GM12891 (cell line): ENCODE results near the gene SLC30A2.

Experiments used
- DNase-seq: peaks from one replicate; pipeline ENCODE4 v3.0.0; 2011; ENCODE audit warnings: low spot score; ENCODE audit not compliant: insufficient read length
- FAIRE-seq: peaks from 2 replicates; lab custom pipeline; 2011; peaks lifted over from hg19 to GRCh38; lab: Jason Lieb, UNC
- PAX5 ChIP-seq: IDR thresholded peaks from 2 replicates; pipeline ENCODE4 v1.6.1; 2011; ENCODE audit warnings: low read length, moderate library complexity, mild to moderate bottlenecking; ENCODE audit not compliant: insufficient read depth, severe bottlenecking
- POLR2A ChIP-seq: IDR thresholded peaks from 2 replicates; pipeline ENCODE4 v1.6.1; 2011; ENCODE audit warnings: low read depth, low read length, control low read depth
- POLR2AphosphoS5 ChIP-seq: IDR thresholded peaks from 2 replicates; pipeline ENCODE4 v1.6.1; 2011; ENCODE audit warnings: low read depth, low read length, control low read depth
- POU2F2 ChIP-seq: IDR thresholded peaks from 2 replicates; pipeline ENCODE4 v1.6.1; 2011; ENCODE audit warnings: low read depth, mild to moderate bottlenecking, control low read depth, low read length, moderate library complexity
- SPI1 ChIP-seq: IDR thresholded peaks from 2 replicates; pipeline ENCODE4 v1.6.1; 2011; ENCODE audit warnings: low read depth, low read length, control low read depth
- TAF1 ChIP-seq: IDR thresholded peaks from 2 replicates; pipeline ENCODE4 v1.6.1; 2011; ENCODE audit warnings: low read depth, low read length, control low read depth

Gene SLC30A2

DNA sequence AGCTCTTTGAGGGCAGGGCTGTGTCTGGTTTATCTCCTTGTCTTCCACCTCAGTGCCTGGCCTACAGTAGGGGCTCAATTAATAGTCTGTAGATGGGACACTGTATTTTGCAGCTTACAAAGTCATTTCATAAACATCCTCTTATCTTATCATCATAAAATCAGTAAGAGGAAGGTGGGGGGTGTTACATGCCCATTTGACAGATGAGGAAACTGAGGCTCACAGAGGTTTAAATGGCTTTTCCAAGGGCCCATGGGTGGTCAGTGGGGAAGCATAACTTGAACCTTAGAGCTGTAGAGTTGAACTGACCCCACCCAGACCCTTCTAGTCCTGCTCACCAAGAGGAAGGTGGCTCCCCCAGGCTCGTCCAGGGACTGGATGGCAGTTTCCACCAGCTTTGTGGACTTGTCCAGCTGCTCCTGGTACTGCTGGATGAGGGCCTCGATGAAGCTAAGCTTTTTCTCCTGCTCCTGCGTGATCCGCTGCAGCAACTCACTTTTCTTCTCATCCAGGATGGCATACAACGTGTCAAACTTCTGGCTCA is 12.2 kb upstream of the SLC30A2 start:
- TF ChIP-seq POLR2A (no peak), PAX5 (no peak), POLR2AphosphoS5 (no peak), POU2F2 (no peak), SPI1 (no peak), TAF1 (no peak)
- no peak for DNase-seq
- no peak for FAIRE-seq

DNA sequence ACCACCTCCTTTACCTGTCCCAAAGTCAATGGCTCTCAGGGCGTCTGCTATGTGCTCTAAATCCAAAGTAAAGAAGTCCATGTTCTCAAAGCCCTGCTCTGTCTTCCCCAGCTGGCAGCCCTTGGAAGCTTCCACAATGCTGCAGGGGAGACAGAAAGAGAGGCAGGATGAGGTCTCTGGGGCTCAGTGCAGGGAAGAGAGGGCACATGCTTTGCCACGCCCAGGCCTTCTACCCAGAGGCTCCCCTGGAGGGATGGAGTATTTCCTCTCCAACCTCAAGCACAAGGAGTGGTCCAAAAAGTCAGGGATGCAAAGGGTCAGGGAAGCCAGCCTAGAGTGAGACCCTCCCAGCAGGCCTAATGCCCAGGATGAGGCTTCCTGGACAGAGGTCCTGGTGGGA is 11.3 kb upstream of the SLC30A2 start:
- DNase-seq = no peak
- no peak for FAIRE-seq
- TF ChIP-seq POLR2A (no peak), SPI1 (no peak), POLR2AphosphoS5 (no peak), POU2F2 (no peak), PAX5 (no peak), TAF1 (no peak)

DNA sequence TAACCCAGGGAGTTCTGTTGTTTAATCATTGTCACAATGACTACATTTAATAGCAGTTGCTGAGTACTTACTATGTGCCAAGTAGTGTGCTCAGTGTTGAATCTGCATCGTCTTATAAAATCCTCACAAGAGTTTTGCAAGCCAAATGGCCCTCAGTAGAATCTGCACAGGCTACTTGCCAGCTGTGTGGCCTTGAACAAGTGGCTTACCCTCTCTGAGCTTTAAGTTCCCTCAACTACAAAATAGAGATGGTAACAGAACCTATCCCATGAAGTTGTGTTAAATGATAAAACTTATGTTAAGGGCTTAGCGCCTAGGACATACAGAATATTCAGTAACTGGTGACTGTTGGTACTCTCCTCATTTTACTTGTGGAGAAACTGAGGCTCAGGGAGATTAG is 9.1 kb upstream of the SLC30A2 start:
- DNase-seq (no peak), FAIRE-seq (no peak)

DNA sequence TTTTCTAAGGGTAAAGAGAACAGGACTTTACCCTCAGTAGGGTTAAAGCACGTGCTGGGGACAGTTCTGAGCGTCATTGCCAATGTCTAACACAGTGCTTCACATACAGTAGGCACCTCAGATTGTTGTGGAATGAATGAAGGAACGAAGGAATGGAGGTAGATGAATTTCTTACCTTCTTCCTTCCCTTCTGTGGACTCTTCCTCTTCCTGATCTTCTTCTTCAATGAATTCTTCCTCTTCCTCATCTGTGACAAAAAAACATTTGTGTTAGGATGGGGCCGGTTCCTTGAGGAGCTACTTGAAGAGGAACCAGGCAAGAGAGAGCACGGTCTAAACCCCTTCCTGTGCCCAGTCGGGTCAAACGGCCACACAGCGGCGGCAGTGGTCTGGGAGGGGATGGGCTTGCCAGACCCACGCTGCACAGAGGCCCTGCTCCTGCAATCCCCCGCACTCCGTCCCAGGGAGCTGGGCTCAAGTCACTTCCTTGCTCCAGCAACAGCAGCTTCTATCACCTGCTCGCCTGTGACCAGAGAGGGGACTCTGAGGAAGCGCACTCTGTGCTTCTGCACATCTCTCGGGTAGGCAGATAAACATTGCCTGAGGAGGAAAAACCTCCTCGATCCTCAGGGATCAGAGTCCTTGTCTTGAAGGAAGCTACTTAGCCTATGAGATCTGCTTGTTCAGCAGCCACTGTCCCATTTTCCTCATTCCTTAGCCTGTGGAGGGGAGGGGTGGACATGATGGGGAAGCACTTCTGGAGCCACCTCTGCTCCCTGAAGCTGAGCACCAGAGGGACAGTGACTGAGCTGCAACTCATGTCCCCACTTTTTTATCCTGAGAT is 8.0 kb upstream of the SLC30A2 start:
- no peak for DNase-seq
- no peak for FAIRE-seq
- no peak for TF ChIP-seq POLR2AphosphoS5
- no peak for TF ChIP-seq PAX5
- no peak for TF ChIP-seq POLR2A
- no peak for TF ChIP-seq SPI1
- TF ChIP-seq TAF1 = no peak
- no peak for TF ChIP-seq POU2F2

More for the DNA sequence above, 9.1 kb upstream of the SLC30A2 start:
- TF ChIP-seq POU2F2 (no peak), SPI1 (no peak)

DNA sequence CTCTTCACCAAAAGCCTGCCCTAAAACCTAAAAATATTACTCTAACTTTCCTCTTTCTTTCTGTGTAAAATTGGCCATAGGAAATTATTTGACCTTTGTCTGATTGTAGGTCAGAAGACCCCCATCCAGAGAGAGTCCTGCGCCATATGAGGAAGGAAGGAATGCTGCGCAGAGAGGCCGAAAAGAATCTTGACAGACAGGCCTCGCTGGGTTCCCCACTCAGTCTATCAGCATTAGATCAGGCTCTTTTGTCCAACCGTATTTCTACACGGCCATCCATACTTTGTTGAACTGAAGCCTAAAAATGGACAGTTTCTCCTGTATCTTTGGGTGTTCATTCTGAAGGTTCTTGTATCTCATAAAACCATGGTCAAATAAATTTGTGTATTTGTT is 4.3 kb upstream of the SLC30A2 start:
- TF ChIP-seq POLR2AphosphoS5 (no peak), TAF1 (no peak), POU2F2 (no peak), PAX5 (no peak), SPI1 (no peak)
- FAIRE-seq = no peak
- DNase-seq = no peak

DNA sequence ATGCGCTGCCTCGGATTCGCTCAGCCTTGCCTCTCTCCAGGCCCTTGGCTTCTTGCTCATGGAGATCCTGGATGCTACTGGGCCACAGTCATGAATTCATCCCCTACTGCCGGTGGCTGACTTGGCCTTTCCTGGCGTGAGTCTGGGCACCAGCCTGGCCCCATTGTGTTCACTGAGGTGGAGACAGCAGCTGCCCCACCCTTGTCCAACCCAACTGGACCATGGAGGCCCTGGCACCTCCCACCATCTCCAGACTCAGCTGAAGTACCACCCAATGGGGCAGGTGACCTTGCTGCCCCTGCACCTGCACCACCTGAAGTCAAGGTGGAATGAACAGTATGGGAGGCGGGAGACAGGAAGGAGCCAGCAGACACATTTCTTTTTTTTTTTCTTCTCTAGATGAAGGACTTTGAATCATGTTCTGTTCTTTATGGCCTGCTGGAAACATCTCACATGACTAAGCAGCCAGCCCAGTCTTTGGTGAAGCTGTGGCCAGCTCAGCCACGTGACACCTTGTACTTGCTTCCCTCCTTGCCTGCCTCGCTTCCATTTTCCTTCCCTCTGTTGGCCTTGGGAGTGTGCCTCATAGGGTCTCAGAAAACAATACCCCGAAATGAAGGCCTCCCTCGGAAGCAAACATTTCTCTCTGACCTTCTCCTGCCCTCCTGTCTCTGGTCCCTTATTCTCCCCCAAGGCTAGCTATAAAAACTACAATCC is 3.8 kb upstream of the SLC30A2 start:
- no peak for FAIRE-seq

DNA sequence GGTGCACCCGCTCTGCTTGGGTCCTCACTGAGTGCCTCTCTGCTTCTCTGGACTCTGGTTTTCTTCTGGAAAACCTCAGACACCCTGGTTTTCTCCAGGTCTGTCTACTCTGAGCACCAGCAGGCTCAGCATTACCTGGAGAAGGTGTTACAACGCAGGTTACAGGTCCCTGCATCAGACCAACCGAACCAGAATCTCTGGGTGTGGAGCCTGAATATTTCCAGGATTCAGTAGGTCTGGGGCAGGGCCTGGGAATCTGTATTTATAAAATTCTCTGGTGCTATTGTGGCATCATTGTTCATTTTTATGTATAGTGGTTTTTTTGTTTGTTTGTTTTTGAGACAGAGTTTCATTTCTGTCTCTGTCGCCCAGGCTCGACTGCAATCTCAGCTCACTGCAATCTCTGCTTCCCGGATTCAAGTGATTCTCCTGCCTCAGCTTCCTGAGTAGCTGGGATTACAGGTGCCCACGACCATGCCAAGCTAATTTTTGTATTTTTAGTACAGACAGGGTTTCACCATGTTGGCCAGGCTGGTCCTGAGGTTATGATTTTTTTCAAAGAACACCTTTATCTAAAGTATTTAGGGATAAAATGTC is 1.5 kb upstream of the SLC30A2 start:
- FAIRE-seq (no peak), DNase-seq (no peak)
- TF ChIP-seq PAX5 = no peak
- no peak for TF ChIP-seq POU2F2
- TF ChIP-seq SPI1 = no peak
- no peak for TF ChIP-seq POLR2AphosphoS5
- TF ChIP-seq TAF1 = no peak
- no peak for TF ChIP-seq POLR2A

More for the DNA sequence above, 3.8 kb upstream of the SLC30A2 start:
- no peak for DNase-seq
- TF ChIP-seq POU2F2 = no peak
- no peak for TF ChIP-seq TAF1
- no peak for TF ChIP-seq PAX5
- TF ChIP-seq POLR2AphosphoS5 = no peak
- TF ChIP-seq POLR2A = no peak
- TF ChIP-seq SPI1 = no peak

DNA sequence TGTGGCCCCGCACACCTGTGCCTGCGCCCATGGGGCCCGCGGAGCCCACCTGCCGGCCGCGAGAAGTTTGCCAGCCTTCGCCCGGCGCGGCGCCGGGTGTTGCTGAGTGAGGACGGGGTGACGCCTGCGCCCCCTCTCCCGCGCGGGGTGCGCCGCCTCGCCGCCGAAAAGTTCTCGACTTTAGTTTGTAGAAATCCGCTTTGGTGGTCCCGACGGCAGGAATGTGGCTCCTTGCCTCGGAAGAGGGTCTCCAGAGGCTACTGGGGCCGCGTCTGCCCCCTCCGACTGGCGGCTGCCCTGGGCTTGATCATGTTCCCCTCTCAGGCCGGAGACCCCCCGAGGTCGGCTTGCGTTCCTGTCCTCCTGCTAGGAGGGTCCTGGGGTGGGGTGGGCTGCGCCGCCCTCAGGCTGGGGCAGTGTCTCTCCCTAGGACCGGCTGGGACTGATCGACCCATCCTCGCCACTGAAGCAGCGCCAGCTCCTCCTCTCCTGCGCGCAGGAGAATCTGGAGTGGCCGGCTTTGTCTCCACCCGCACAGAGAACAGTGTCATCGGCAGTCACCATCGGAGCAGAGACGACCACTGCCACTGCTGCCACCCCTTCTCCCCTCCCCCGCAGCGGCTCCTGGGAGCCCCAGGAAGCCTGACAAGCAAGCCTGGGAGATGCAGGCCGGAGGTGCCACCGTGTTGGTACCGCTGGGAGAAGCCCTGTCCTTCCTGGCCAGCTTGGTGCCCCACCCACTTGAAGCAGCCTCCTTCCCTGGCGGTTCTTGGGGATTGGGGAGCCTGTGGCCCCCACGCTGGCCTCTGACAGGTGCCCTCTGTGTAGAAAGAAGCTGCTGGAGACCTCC is 553 bp upstream of the SLC30A2 start:
- FAIRE-seq (no peak), DNase-seq (no peak)
- no peak for TF ChIP-seq PAX5
- no peak for TF ChIP-seq POU2F2

DNA sequence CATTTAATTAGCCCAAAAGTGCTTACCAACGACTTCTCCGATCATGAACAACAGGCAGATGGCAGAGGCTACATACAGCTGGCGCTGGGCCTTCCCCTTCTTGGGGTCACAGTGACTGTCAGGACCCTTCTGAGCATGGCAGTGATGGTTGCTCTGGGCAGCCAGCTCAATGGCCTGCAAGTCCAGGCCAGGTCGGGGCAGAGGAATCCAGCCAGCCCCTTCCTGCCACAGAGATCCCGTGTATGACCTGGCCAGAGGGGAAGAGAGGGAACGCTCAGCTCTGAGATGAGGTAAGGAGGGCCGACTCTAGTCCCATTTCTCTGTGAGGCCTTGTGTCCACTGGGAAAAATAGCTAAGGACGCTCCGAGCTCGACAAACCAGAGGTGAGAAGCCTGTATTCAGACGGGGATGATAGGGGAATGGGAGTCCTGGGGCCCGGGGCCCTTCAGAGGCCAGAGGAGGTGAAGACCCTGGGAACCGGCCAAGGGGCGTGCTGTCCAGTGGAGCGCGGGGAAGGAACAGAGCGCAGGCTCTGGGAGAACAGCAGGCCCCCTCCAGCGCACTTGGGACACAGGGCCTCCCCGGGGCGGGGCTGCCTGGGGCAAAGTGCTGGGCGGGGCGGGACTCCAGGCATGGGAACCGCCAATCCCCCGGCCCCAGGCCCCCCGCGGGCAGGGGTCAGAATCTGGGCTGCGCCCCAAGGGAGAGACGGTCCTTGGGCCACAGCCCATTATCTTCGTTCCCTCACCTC is 772 bp downstream of the SLC30A2 start:
- DNase-seq (no peak), FAIRE-seq (no peak)
- TF ChIP-seq TAF1 = no peak
- TF ChIP-seq PAX5 = no peak
- no peak for TF ChIP-seq POLR2A
- TF ChIP-seq POU2F2 = no peak
- TF ChIP-seq SPI1 = no peak
- no peak for TF ChIP-seq POLR2AphosphoS5
